ENCODE data around the gene EGR1. TPM values are rescaled to one million over a fixed set of nuclear protein-coding genes. Genes with fewer than 3 reads are reported as not detected.

The EGR1 gene
- polyA plus RNA-seq, 1 donor from 2014 or later, result 15.6 TPM

- no peak overlapping the region for H3K4me3 ChIP-seq (ENCODE audit: low read length)
- no peaks in the 10 kb centered on the region for H4K20me1 ChIP-seq (ENCODE audit: insufficient read depth)
- no peaks in the 10 kb centered on the region for H3K9me2 ChIP-seq (ENCODE audit: insufficient read depth, low read length)
Measured at GRCh38 chr5:138453590-138453989, 11.7 kb upstream of the EGR1 start.

DNA sequence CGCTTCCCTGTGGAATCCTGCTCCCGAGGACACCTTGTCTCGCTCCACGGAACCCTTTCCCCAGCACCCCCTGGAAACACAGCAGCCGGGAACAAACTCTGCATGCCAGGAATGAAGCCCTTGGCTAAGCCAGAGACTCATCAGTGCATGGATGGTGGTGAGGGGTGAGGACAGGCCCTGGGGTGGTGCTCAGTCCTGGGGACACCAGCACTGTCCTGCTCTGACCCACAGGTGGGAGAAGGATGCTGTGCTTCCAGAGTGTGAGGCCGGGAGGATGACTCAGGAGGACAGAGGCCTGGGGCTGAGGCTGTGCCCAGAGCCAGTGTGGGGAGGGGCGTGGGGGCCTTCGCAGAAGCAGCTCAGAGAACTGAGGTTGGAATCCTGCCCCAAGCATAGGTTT is 11.2 kb upstream of the EGR1 start:
- H3K27me3 ChIP-seq (ENCODE audit: insufficient read depth, low read depth, low read length), result no peaks in the 10 kb centered on the region
- H3K36me3 ChIP-seq (ENCODE audit: insufficient read depth, low read length), result no peaks in the 10 kb centered on the region
- H3F3A ChIP-seq (ENCODE audit: insufficient read depth, low read length, poor library complexity, severe bottlenecking), result no peaks in the 10 kb centered on the region
- H3K4me2 ChIP-seq (ENCODE audit: low read length), result no peak overlapping the region
- H3K4me3 ChIP-seq (ENCODE audit: low read length), result no peak overlapping the region
- no peaks in the 10 kb centered on the region for H3K9me2 ChIP-seq (ENCODE audit: insufficient read depth, low read length)
- H2AFZ ChIP-seq (ENCODE audit: low read depth, low read length), result no peak overlapping the region
- H3K9me3 ChIP-seq (ENCODE audit: low read length), result no peaks in the 10 kb centered on the region
- H4K20me1 ChIP-seq (ENCODE audit: insufficient read depth), result no peaks in the 10 kb centered on the region
- H3K27ac ChIP-seq (ENCODE audit: low read length), result no peak overlapping the region
- no peaks in the 10 kb centered on the region for H3K79me2 ChIP-seq (replicated peaks; ENCODE audit: insufficient read depth, low read length)
- H3K9ac ChIP-seq (ENCODE audit: low read length), result no peak overlapping the region
- no peak for TF ChIP-seq SMC3 (conservative IDR thresholded peaks at IDR 0.05; ENCODE audit: poor library complexity)
- no peak for TF ChIP-seq EP300 (conservative IDR thresholded peaks at IDR 0.05; ENCODE audit: poor library complexity, severe bottlenecking)
- TF ChIP-seq REST (IDR thresholded peaks at IDR 0.05; ENCODE audit: borderline replicate concordance), result no peak
- no peak for TF ChIP-seq TAF1 (IDR thresholded peaks at IDR 0.05; ENCODE audit: low read depth)
- no peak for TF ChIP-seq POLR2AphosphoS5 (IDR thresholded peaks at IDR 0.05)
- no peak for TF ChIP-seq RAD21 (conservative IDR thresholded peaks at IDR 0.05)
- TF ChIP-seq CTCF (IDR thresholded peaks at IDR 0.05; ENCODE audit: poor library complexity, severe bottlenecking), result no peak

More at GRCh38 chr5:138453590-138453989, 11.7 kb upstream of the EGR1 start:
- H3F3A ChIP-seq (ENCODE audit: insufficient read depth, low read length, poor library complexity, severe bottlenecking), result peaks cover 2% of the 10 kb centered on the region
- no peaks in the 10 kb centered on the region for H3K79me2 ChIP-seq (replicated peaks; ENCODE audit: insufficient read depth, low read length)
- no peaks in the 10 kb centered on the region for H3K36me3 ChIP-seq (ENCODE audit: insufficient read depth, low read length)
- TF ChIP-seq POLR2AphosphoS5 (IDR thresholded peaks at IDR 0.05), result no peak
- no peak for TF ChIP-seq REST (IDR thresholded peaks at IDR 0.05; ENCODE audit: borderline replicate concordance)
- no peak for TF ChIP-seq EZH2 (IDR thresholded peaks at IDR 0.05; ENCODE audit: borderline replicate concordance, insufficient read depth, low read length, poor library complexity, severe bottlenecking)
- TF ChIP-seq RAD21 (conservative IDR thresholded peaks at IDR 0.05), result no peak
- no peak for TF ChIP-seq MXI1 (conservative IDR thresholded peaks at IDR 0.05; ENCODE audit: poor library complexity, severe bottlenecking)
- TF ChIP-seq SMC3 (conservative IDR thresholded peaks at IDR 0.05; ENCODE audit: poor library complexity), result no peak
- no peak for TF ChIP-seq CTCF (IDR thresholded peaks at IDR 0.05; ENCODE audit: poor library complexity, severe bottlenecking)
- no peak for TF ChIP-seq TAF1 (IDR thresholded peaks at IDR 0.05; ENCODE audit: low read depth)
- no peak overlapping the region for H3K27ac ChIP-seq (ENCODE audit: low read length)
- H3K9me3 ChIP-seq (ENCODE audit: low read length), result no peaks in the 10 kb centered on the region
- H3K27me3 ChIP-seq (ENCODE audit: insufficient read depth, low read depth, low read length), result no peaks in the 10 kb centered on the region
- H3K4me2 ChIP-seq (ENCODE audit: low read length), result no peak overlapping the region
- H2AFZ ChIP-seq (ENCODE audit: low read depth, low read length), result no peak overlapping the region
- no peak overlapping the region for H3K9ac ChIP-seq (ENCODE audit: low read length)

Data from neural cell (in vitro differentiated cells).